Fibroblast of mammary gland (primary cell): ENCODE measurements around the gene NDUFAB1.
"Not testable (repeated sequence)": the region's sequence is repeated elsewhere in the genome, so short reads cannot be mapped to it uniquely, and the experiment has no call there.

Experiments used
- DNase-seq: peaks from one replicate; pipeline ENCODE4 v3.0.0-alpha.2; 2010; ENCODE audit warnings: low read depth
- H3K4me3 ChIP-seq: 2 replicates; pipeline ENCODE4 v1.5.1; 2011; ENCODE audit warnings: low read depth, mild to moderate bottlenecking, low read length, moderate library complexity; ENCODE audit not compliant: control insufficient read depth
- TF ChIP-seq, protein P1 (sequence below): conservative IDR thresholded peaks from 2 replicates; pipeline ENCODE4 v1.5.1; 2011; ENCODE audit warnings: low read depth, low read length, inconsistent platforms; ENCODE audit not compliant: control insufficient read depth, insufficient read depth

The NDUFAB1 gene

GRCh38 chr16:23629516-23629915, 33.4 kb upstream of the NDUFAB1 start:
- TF ChIP-seq, protein P1, sequence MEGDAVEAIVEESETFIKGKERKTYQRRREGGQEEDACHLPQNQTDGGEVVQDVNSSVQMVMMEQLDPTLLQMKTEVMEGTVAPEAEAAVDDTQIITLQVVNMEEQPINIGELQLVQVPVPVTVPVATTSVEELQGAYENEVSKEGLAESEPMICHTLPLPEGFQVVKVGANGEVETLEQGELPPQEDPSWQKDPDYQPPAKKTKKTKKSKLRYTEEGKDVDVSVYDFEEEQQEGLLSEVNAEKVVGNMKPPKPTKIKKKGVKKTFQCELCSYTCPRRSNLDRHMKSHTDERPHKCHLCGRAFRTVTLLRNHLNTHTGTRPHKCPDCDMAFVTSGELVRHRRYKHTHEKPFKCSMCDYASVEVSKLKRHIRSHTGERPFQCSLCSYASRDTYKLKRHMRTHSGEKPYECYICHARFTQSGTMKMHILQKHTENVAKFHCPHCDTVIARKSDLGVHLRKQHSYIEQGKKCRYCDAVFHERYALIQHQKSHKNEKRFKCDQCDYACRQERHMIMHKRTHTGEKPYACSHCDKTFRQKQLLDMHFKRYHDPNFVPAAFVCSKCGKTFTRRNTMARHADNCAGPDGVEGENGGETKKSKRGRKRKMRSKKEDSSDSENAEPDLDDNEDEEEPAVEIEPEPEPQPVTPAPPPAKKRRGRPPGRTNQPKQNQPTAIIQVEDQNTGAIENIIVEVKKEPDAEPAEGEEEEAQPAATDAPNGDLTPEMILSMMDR, result no peak
- H3K4me3 ChIP-seq, result no peak overlapping the region
- DNase-seq, result no peak

DNA sequence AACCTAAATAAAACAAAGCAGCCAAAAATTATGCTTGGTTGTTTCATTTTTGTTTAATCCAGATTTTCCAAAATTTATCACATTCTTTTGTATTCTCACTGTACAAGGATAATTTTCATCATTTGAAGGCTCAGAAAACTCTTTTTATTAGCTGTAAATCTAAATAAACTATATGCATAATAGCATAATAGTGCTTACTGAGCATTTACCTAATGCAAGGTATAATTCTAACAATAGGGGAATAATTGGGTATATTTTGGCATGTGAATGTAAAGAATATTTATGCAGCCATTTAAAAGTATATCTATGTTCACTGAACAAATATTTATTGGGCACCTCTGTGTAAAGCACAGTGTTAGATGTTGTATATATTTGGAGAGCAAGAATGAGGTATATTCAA, 28.0 kb upstream of the NDUFAB1 start:
- TF ChIP-seq, protein P1, result no peak
- no peak overlapping the region for H3K4me3 ChIP-seq
- DNase-seq, result no peak

DNA sequence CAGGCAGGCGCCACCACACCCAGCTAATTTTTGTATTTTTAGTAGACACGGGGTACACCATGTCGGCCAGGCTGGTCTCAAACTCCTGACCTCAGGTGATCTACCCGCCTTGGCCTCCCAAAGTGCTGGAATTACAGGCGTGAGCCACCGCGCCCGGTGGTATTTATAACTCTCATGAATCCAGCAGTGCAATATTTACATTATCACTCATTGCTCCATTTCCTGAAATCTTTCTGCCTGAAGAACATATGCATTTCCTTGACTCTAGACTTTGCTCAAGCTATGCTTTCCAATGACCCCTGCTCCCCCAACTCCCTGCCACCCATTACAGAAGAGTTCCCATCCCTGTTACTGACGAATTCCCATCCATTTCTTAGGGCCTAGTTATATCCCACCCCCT, 19.7 kb upstream of the NDUFAB1 start:
- no peak overlapping the region for H3K4me3 ChIP-seq
- DNase-seq, result no peak
- TF ChIP-seq, protein P1, result no peak

GRCh38 chr16:23611936-23612335, 15.8 kb upstream of the NDUFAB1 start:
- DNase-seq, result no peak

DNA sequence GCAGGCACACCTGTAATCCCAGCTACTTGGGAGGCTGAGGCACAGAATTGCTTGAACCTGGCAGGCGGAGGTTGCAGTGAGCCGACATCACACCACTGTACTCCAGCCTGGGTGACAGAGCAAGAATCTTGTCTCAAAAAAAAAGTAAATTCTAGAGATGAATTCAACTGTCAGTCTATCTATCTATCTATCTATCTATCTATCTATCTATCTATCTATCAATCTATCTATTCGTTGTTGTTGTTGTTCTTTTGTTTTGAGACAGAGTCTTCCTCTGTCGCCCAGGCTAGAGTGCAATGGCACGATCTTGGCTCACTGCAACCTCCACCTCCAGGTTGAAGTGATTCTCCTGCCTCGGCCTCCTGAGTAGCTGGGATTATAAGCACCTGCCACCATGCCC, 14.8 kb upstream of the NDUFAB1 start:
- not testable (repeated sequence) for DNase-seq, H3K4me3 ChIP-seq

More at GRCh38 chr16:23611936-23612335, 15.8 kb upstream of the NDUFAB1 start:
- TF ChIP-seq, protein P1, result no peak
- H3K4me3 ChIP-seq, result no peak overlapping the region

GRCh38 chr16:23609929-23610328, 13.8 kb upstream of the NDUFAB1 start:
- TF ChIP-seq, protein P1, result no peak
- DNase-seq, result no peak
- H3K4me3 ChIP-seq, result no peak overlapping the region

DNA sequence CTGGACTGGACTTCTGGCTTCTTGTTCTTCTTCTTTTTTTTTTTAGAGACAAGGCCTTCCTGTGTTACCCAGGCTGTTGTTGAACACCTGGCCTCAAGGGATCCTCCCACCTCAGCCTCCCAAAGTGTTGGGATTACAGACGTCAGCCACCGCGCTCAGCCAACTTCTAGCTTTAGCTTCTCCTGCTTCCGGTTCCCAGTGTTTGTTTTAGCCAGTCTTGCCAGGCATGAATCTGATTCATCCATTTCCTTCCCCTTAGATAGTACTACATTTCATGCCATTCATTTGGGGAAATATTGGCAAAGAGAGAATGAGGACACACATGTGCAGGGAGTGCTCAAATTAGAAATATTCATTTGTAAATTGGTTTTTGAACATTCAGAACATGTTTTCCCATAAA, 12.1 kb upstream of the NDUFAB1 start:
- no peak overlapping the region for H3K4me3 ChIP-seq
- TF ChIP-seq, protein P1, result no peak
- DNase-seq, result peak; percentile 47
